CD4-positive, alpha-beta T cell treated with Interleukin-21 for 1 hour (primary cell): ENCODE measurements around the gene APRT.

Experiments
- DNase-seq: peaks from one replicate; pipeline ENCODE4 v3.0.0-alpha.2; 2020

Gene APRT

DNA sequence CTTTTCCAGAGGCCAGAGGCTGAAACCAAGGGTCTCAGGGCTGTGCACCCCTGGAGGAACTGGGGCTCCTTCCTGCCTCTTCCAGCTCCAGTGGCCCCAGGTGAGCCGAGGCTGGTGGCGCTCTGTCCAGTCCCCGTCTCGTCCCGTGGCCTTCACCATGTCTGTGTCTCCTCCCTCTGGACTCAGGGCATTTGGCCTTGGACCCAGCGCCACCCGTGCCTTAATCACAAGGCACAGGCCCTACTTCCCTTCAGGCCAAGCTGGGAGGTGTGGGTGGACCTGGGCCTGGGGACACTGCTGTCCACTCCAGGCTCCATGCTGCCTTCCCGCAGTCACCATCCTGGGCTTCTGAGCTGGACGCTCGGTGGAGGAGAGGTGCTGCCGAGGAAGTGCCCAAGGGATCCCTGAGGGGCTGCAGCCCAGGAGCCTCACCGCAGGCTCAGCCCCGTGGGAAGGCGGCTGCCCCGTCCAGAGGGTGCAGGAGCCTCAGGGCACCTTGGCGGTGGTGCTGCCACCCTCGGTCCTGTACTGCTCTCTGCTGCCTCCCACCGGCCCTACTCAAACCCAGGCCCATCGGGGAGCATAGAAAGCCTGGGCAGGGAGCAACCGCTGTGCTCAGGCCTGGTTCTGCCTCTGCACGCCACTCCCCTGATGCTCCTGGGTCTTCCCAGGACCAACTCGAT, 9.6 kb upstream of the APRT start:
- DNase-seq, result no peak

DNA sequence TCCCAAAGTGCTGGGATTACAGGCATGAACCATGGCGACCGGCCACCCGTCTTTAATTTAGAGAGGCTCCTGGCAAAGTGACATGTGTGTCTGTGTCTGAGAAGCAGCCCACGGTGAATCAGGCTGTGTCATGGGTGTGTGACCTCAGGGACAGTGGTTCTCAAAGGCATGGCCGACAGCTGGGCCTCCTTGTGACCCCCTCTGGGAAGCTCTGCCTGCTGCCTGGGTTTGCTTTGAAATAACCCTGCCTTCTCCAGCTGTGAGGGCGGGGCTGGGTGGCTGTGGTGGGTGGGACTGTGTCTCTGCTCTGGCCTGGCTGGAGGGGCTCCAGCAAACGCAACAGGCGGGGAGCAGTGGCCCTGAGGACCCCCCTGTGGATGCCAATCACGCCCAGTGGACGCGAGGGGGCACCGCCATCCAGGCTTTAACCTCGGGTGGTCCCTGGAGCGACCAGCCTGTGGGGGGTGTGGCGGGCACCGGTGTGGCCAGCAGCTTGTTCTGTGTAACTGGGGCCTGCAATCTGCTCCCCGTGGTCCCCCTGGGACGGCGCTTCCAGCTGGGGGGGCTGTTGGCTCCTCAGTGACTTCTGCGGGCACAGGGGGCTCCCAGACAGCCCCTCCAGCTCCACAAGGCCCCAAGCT, 8.8 kb upstream of the APRT start:
- DNase-seq, result no peak

DNA sequence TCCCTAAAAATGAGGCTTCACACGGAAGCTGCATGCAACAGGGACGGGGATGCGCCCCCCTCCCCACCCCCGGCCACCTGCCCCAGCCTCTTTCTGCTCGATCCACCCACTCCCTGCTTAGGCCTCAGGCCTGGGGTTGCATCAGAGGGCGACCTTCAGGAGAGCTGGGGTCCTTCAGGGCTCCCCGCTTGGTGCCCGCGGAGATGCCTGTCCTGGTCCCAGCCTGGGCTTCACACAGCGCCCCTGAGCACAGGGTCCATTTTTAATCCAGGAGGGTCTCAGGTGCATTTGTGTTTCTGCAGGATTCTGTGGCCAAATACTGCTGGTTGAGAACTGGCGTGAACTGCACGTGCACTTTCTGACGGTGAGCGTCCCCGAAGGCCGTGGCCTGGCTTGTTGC, 7.4 kb upstream of the APRT start:
- DNase-seq, result no peak

DNA sequence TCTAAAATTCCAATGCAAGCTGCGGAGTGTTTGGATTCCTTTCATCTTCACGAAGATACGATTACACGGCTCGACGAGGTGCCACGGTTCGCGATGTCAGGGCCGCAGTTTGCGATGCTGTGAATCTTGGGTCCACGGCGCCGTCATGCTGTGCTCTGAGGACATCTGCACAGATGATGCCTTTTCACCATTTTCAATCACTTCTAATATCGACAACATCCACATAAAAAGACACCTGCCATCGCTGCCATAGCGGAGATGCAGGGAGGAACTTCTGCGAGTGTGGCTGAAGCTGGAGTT, 6.8 kb upstream of the APRT start:
- no peak for DNase-seq

- DNase-seq, result no peak
Measured at GRCh38 chr16:88817785-88818574, 6.3 kb upstream of the APRT start.

DNA sequence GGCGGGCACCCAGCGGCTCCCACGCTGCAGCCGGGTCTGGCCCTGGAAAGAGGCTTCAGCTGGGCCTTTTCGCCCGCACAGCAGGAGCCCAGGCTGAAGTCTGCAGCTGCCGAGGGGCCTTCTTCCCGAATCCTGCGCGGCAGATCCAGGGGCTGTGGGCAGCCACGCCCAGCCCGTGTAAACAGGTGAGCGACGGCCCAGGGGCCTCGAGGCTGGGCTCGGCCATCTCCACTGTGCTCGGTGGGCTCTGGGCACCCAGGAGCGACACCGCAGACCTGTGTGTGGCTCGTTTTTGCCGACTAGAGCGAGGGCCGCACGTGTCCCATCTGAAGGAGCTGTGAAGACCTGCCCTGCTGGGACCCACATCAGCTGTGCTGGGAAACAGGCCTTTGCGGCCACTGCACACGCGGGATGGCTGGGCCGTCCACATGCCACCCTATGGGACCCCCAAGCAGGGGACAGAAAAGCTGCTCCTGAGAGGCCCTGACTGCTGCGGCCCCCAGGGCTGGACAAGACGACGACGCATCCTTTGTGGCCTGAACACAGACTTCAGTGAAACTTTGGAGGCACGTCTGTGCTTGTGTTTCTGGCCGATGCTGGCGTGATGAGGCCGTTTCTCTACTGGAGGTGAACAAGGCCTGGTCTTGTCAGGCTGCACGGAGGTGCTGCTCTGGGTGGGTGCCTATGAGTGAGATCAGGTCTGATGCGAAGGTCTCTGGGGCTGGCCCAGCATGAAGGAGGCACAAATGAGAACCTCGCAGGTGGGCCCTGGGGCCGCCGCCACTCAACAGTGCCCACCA, 5.2 kb upstream of the APRT start:
- no peak for DNase-seq

- DNase-seq, result peak; percentile 53
Measured at GRCh38 chr16:88815901-88816589, 4.3 kb upstream of the APRT start.

DNA sequence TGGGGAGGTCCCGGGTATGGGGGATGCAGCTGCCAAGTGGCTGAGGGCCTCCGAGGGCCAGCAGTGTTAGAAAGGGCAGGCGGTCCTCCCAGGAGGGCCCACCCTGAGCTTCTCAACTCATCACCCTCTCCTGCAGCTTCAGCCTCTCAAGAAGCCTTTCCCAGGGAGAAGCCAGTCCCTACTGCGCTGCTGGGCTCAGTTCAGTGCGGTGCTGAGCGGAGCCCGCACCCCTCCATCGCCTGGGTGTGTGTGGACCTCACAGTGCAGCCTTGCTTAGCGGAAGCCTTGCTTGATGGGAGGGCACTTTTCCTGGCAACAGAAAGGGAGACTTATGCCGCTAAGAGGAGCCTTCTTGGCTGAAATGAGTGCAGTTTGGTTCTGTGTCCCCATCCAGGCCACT, 3.5 kb upstream of the APRT start:
- DNase-seq, result no peak

DNA sequence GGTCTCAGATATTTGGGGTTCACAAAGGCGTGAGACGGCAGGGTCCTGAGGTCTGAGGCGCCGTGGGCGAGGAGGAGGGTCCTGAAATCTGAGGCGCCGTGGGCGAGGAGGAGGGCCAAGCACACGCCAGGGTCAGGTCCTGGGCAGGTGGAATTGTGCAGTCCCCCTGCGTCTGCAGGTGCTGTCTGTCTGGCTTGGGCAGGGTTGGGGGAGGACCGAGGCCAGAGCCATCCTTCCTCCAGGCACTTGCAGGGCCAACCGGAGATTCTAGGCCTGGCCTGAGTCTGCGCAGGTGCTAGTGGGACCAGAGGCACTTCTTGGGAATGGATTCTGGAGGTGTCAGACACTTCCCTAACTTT, 2.4 kb upstream of the APRT start:
- no peak for DNase-seq

GRCh38 chr16:88813269-88814143, 1.8 kb upstream of the APRT start:
- DNase-seq, result no peak

GRCh38 chr16:88812513-88813268, 963 bp upstream of the APRT start:
- no peak for DNase-seq

DNA sequence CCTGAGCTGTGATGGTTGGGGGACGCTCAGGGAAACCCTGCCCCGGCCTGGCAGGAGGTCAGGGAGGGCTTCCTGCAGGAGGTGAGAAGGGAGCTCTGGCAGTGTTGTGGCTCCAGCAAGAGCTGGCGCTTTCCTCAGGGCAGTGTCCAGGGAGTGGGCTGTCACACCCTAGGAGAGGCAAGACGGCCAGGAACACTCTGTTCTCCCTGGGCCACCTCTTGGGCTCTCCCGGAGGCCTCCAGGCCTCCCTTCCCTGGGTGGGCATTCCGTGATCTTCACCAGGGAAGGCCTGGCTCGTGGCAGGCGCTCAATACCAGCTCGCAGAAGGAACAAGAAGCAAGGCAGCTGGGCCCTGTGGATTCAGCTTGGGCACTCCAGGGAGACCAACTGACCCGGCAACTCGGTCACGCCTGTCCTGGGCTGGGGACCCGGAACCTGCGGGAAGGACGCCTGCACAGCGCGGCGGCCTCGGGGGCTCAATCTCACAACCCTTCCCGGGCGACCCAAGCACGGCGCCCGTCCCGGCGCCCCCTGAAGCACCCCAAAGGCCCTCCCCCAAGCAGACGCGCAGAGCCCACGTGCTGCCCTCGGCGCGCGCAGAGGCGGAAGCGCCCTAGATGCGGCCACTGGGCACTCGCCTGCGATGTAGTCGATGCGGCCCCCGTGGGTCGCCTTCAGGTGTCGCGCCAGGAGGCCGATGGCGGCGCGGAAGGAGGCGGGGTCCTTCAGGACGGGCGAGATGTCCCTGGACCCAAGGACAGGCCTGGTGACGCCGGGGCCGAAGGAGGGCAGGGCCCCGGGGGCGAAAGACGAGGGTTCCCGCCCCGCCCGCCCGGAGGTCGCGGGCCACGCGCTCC, 588 bp downstream of the APRT start:
- DNase-seq, result peak; percentile 71

DNA sequence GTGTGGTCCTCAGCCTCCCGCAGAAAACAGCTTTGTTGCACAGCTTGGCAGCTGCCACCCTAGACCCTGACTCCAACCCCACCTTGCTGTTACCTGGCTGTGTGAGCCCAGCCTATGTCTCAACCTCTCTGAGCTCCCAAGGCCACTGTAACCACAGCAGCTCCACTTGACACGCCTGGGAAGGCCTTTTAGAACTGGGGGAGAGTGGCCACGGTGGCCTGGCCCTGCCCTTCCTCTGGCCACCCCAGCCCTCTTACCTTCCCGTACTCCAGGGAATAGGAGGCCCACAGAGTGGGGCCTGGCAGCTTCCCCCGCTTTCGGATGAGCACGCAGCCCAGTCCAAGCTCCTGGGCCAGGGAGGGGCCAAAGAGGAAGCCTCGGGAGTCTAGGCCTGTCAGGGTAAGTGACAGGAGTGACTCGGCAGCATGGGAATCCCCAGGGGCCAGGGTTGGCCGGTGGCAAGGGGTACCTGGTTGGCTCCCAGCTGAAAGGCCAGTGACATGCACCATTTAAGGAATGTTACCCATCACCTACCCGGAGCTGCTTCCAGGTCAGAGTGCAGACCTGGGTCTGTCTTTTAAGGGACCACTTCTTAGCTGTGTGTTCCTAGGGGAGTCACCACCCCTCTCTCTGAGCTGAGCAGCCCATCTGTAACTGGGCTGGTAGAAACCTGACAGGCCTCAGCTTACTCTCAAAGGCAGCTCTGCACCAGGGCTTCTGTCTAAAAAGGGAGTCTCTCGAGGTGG, 1.4 kb downstream of the APRT start:
- no peak for DNase-seq

DNA sequence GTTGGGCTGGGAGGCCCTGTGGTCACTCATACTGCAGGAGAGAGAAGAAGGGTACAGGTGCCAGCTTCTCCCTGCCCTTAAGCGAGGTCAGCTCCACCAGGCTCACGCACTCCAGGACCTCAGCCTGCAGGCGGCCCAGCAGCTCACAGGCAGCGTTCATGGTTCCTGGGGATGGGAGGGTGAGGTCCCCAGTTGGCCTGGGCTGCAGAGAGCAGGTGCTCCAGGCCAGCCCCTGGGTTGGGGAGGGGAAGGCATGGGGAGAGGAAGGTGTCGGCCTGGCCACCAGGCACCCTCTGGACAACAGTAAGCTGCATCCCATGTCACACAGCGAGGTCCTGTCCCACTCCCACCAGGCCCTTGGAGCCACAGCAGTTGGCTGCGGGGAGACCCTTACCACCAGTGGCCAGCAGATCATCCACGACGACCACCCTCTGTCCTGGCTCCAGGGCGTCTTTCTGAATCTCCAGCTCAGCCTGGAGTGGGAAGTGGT, 2.0 kb downstream of the APRT start:
- DNase-seq, result no peak

DNA sequence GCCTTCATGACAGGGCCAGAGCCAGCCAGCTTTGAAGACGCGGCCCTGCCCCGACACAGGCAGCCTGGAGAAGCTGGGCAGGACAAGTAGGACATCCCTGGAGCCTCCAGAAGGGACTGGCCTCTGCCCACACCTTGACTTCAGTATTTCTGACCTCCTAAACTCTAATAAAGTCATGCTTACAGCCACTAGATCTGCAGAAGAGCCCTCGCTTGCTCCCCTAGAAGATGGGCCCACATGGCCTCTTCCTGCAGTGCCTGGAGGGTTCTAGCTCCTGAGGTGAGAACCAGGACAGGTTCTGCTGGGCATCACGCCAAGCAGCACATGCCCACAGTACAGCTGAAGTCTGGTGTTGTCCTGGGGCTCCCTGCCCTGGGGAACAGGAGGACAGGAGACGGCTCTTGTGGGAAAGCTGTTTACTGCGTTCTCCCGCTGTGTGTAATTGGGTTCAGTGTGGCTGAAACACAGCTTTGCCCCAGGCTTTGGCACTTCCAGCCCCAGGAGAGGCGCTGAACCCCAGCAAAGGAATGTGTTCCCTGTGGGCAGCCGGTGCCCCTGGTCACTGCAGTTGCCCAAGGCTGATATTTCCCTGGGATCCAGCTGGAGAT, 2.6 kb downstream of the APRT start:
- no peak for DNase-seq

- DNase-seq, result no peak
Measured at GRCh38 chr16:88807626-88808453, 3.9 kb downstream of the APRT start.

- DNase-seq, result no peak
Measured at GRCh38 chr16:88807142-88807625, 4.5 kb downstream of the APRT start.
